Dermis microvascular lymphatic vessel endothelial cell (primary cell): ENCODE results near the gene PAX5. TPM values are rescaled to one million over a fixed set of nuclear protein-coding genes. Genes with fewer than 3 reads are reported as not detected.

Experiments
- DNase-seq, 2 donors: peaks; one replicate each; pipeline versions ENCODE4 v3.0.0 to v3.0.0-alpha.2; 2010; ENCODE audit warnings: low read depth in 2 of 2
- total RNA-seq: library from RNA; depleted of rRNA; stranded (reverse); fragments of >200 nt; gene quantifications from 2 replicates; pipeline ENCODE4 v1.2.1, GENCODE V29; 2014

PAX5 gene
- total RNA-seq, 1 donor from 2014 or later = not detected

- DNase-seq = peak; percentile 11 to 29
Measured at GRCh38 chr9:36961561-36962325, 72.3 kb downstream of the PAX5 start.

DNA sequence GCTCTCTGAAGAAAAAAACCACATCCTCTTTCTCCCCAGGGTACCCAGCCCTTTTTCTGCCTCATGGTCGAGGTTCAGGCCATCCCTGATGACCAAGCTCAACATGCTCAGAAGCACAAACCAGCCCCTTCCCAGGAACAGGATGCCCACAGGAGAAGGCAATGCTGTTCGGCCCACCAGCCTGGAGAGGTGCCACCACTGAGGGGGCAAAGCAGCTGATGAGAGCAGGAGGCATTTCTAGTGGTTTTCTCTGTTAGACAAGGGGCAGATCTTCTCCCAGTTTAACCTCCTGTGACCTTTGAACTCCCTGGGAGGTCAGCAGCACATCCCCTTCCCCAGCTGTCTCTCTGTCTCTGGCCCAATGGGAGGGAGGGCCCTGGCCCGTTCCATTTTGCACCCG lies 73.0 kb downstream of the PAX5 start:
- no peak for DNase-seq

GRCh38 chr9:36960575-36960955 lies 73.5 kb downstream of the PAX5 start:
- DNase-seq = no peak

GRCh38 chr9:36959681-36960574 lies 74.1 kb downstream of the PAX5 start:
- DNase-seq = no peak

DNA sequence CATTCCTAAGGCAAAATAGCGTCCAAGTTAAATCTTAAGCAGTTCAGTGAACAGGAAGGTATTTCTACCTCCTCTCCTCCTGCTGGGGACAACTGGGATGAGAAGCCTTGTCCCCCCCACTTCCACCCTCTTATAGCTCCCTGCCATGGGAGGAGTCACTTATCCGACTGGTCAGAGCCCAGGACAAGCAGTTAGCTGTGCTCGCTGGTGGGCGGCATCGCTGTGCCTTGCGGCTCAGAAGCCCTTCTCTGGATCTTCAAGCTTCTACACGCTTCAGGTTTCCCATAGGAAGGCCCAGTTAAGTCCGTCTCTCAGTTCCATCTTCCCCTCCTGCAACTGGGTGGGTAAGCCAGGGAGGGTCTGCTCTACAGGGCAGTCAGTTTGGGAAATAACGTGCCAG lies 77.2 kb downstream of the PAX5 start:
- no peak for DNase-seq

- no peak for DNase-seq
Measured at GRCh38 chr9:36950389-36950788, 83.7 kb downstream of the PAX5 start.

DNA sequence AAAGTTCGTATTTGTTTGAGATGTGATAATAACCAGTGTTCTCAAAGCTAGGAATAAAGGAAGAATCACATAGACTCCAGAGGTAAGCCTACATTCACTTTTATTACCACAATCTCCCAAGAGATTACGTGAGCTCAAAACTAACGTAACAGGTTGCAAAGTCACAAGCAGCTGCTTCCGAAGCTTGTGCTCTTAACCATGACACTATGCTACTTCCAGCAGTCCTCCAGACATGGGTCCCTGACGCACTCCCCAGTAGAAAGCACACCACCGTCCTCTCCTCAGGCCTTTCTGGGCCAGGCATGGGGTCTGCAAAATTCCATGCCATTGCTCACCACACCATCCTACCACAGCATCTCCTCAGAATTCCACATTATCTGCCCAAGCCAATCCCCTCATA lies 84.6 kb downstream of the PAX5 start:
- no peak for DNase-seq

- DNase-seq = no peak
Measured at GRCh38 chr9:36948051-36948450, 86.0 kb downstream of the PAX5 start.

GRCh38 chr9:36946653-36947052 lies 87.4 kb downstream of the PAX5 start:
- no peak for DNase-seq

DNA sequence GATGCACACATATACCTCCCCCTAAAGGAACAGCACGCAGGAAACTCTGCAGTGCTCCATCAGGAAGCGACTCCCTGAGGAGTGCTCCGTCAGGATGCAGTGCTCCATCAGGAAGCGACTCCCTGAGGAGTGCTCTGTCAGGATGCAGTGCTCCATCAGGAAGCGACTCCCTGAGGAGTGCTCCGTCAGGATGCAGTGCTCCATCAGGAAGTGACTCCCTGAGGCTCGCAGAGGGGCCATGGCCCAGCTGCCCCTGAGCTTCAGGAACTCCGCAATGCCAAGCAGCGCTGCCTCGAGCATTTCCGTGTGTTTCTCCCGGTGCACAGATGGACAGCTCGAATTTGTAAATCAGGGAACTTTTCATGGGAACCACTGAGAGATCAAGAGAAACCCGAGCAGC lies 88.1 kb downstream of the PAX5 start:
- DNase-seq = no peak

- no peak for DNase-seq
Measured at GRCh38 chr9:36942891-36943290, 91.2 kb downstream of the PAX5 start.

- no peak for DNase-seq
Measured at GRCh38 chr9:36941441-36941840, 92.6 kb downstream of the PAX5 start.

DNA sequence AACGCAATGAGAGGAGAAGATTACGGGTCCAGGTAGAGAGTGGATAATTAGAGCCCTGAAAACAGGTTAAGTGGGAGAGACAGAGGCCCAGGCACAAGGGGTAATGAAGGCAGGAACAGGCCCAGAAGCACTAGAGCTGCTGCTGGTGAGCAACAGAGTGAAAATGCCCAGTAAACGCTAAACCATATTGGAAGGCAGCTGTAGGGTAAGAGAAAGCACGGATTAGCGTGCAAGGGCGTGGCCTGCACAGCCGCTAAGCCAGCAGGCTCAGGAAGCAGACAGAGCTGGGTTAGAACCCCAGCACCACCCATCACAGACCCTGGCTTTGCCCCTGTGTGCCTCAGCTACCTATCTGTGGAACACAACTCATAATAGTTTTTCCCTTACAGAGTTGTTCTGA lies 93.2 kb downstream of the PAX5 start:
- DNase-seq = no peak

DNA sequence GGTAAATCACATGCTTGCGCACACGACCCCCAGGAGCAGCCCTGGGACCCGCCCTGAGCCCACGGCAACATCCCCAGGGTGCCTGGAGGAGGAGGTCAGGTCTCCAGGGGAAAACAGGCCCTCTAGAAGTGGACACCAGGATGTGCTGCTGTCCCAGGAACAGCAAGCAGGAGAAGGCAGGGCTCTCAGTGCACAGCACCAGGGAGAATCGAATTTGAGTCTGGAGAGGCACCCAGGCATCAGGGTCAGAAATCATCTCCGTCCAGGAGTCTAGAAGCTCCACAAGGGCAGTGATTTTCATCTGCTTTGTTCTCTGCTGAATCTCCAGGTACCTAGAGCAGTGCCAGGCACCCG lies 93.6 kb downstream of the PAX5 start:
- no peak for DNase-seq

GRCh38 chr9:36939655-36940499 lies 94.2 kb downstream of the PAX5 start:
- DNase-seq = no peak

DNA sequence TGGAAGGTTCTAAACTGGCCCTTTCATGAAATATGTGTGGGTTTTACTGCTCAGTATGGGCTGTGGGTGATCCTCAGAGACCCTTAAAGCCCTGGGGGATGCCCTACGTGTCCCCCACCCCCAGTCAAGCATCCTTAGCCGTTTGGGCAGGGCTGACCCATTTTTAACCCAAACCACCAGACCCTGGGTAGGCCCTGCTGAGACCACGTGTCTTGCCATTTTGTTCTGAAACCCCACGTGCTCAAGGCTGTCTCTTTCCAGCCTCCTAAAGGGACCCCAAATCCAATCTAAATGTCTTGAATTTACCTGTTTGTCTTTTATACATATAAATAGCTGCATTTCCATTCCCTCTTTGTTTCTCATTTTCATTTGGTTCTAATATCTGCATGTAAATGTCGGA lies 94.9 kb downstream of the PAX5 start:
- no peak for DNase-seq

DNA sequence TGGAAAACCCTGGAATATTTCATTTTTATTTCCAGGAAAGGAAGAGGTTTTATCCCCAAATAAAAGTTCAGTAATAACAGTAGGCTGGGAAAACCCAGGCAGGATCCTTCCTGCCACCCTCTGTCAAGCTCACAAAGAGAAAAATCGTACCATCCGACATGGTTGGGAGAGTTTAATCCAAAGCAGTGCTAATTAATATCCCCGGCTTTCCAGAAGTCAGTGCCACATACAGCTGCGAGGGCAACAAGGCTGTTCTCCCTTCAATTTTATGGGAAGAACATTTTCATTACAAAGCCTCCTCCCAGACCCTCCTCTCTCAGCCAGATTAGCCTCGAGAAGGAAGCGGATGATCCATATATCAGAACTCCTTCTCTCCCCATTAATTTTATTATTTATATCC lies 95.5 kb downstream of the PAX5 start:
- DNase-seq = no peak

DNA sequence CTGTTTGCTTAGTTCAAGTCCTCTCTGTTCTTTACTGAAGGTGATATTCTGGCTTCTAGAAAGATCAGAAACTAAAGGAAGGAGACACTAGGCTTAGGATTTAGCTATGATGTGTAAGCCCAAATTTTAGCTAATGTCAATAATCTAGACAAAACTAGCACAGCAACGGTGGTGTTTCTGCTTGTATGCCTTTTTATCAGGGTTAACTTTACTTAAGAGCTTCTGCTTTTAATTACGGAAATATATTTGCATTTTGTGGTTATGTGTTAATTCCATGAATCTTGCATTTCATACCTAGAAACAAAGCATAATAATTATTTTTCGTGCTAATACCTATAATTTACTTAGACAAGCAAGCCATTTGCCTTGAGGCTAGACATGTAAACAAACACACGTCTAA lies 96.1 kb downstream of the PAX5 start:
- DNase-seq = no peak

DNA sequence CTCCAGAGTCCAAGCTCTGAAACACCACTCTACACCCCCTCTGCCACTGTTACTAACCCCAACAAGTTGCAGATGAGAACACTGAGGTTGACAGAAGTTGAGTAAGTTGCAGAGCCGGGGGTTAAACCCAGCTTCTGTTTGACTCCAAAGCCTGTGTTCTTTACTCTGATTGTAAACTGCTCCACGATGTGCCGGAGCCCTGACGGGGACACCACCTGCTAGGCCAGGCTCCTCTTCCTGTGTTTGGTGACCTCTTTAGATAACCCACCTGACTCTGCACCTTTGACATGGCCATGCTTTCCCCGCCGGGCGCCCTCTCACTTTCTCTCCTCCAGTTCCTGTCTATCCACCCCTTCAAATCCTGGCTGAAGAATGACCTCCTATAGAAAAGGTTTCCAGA lies 96.7 kb downstream of the PAX5 start:
- no peak for DNase-seq

- DNase-seq = no peak
Measured at GRCh38 chr9:36936498-36936831, 97.6 kb downstream of the PAX5 start.

DNA sequence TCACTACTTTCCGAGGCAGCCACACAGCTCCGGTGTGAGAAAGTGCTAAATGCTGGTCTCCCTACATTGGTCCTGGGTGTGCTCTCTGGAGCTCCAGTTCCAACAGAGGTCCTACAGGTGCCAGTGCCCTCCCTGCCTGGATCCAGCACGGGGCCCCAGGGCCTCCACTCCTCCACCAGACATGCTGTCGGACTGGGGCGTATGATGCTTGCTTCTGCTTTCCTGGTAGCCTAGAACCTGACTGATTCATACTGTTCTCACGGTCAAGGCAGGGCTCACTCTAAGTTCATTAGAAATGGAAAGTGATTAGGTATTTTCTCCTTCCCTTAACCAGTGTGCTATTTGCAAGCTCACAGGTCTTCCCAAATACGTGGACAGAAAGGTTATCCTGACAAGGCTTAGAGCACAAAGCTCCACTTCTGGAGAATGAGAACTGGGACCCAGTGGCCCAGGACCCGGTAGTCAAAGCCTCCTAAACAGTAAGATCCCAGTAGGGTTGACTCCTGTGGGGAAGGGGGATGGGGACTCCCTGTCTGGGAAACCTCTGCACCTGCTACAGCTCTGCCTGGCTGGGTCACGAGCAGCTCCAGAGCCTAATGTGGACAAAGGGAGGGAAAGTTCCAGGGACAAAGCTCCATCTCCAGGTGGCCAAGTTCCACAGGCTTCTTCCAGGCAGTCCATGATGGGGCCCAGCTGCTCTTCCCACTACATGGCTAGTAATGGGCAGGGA lies 98.1 kb downstream of the PAX5 start:
- no peak for DNase-seq

GRCh38 chr9:36935332-36935731 lies 98.7 kb downstream of the PAX5 start:
- no peak for DNase-seq
